Nephron (organoid): ENCODE results near the gene ZNF488.

ENCODE experiments used
- H3K27ac Mint-ChIP-seq, 3 experiments: 2 replicates each; pipeline ENCODE4 v1.8.0; 2020; ENCODE audit warnings: mixed read lengths in 3 of 3, mild to moderate bottlenecking in 2 of 3, moderate library complexity in 1 of 3
- H3K27me3 Mint-ChIP-seq: 2 replicates; pipeline ENCODE4 v1.8.0; 2021; ENCODE audit warnings: low read depth, mild to moderate bottlenecking, moderate library complexity, mixed read lengths
- H3K36me3 Mint-ChIP-seq: 2 replicates; pipeline ENCODE4 v1.8.0; 2020; ENCODE audit warnings: low read depth, mixed read lengths
- H3K4me1 Mint-ChIP-seq: 2 replicates; pipeline ENCODE4 v1.8.0; 2020; ENCODE audit warnings: mixed read lengths
- H3K4me3 Mint-ChIP-seq, 3 experiments: 2 replicates each; pipeline ENCODE4 v1.8.0; 2020; ENCODE audit warnings: mild to moderate bottlenecking in 3 of 3, mixed read lengths in 3 of 3, moderate library complexity in 2 of 3
- H3K9me3 Mint-ChIP-seq: 2 replicates; pipeline ENCODE4 v1.8.0; 2020; ENCODE audit warnings: mixed read lengths
- CTCF ChIP-seq, 3 experiments: fragments of 200-600 bp; sonication (generic); IDR thresholded peaks; one replicate each; pipeline ENCODE4 v1.5.0; 2021; ENCODE audit warnings: antibody characterized with exemption in 3 of 3; ENCODE audit not compliant: unreplicated experiment in 3 of 3

ZNF488 gene

GRCh38 chr10:47414752-47415519, 30.8 kb upstream of the ZNF488 start:
- no peaks in the 10 kb centered on the region for H3K9me3 Mint-ChIP-seq
- H3K27ac Mint-ChIP-seq, result no peak overlapping the region
- H3K36me3 Mint-ChIP-seq, result no peaks in the 10 kb centered on the region
- H3K4me1 Mint-ChIP-seq, result peaks cover 6% of the 10 kb centered on the region
- H3K27me3 Mint-ChIP-seq, result peaks cover 6% of the 10 kb centered on the region
- no peak overlapping the region for H3K4me3 Mint-ChIP-seq
- TF ChIP-seq CTCF (IDR thresholded peaks at IDR 0.05; ENCODE audit: unreplicated experiment in 3 of 3), result no peak

- no peaks in the 10 kb centered on the region for H3K36me3 Mint-ChIP-seq
- H3K4me1 Mint-ChIP-seq, result peaks cover 6% of the 10 kb centered on the region
- H3K27ac Mint-ChIP-seq, result no peak overlapping the region
- no peaks in the 10 kb centered on the region for H3K9me3 Mint-ChIP-seq
- no peak for TF ChIP-seq CTCF (IDR thresholded peaks at IDR 0.05; ENCODE audit: unreplicated experiment in 3 of 3)
- H3K4me3 Mint-ChIP-seq, result no peak overlapping the region
- H3K27me3 Mint-ChIP-seq, result peaks cover 6% of the 10 kb centered on the region
Measured at GRCh38 chr10:47414227-47414592, 30.1 kb upstream of the ZNF488 start.

GRCh38 chr10:47413531-47414226, 29.6 kb upstream of the ZNF488 start:
- no peak overlapping the region for H3K4me3 Mint-ChIP-seq
- TF ChIP-seq CTCF (IDR thresholded peaks at IDR 0.05; ENCODE audit: unreplicated experiment in 3 of 3), result no peak

GRCh38 chr10:47412869-47413268, 28.8 kb upstream of the ZNF488 start:
- no peaks in the 10 kb centered on the region for H3K36me3 Mint-ChIP-seq
- H3K4me1 Mint-ChIP-seq, result peaks cover 6% of the 10 kb centered on the region
- H3K4me3 Mint-ChIP-seq, result no peak overlapping the region
- no peaks in the 10 kb centered on the region for H3K9me3 Mint-ChIP-seq
- no peak for TF ChIP-seq CTCF (IDR thresholded peaks at IDR 0.05; ENCODE audit: unreplicated experiment in 3 of 3)
- H3K27me3 Mint-ChIP-seq, result peaks cover 6% of the 10 kb centered on the region
- no peak overlapping the region for H3K27ac Mint-ChIP-seq

More at GRCh38 chr10:47413531-47414226, 29.6 kb upstream of the ZNF488 start:
- no peaks in the 10 kb centered on the region for H3K9me3 Mint-ChIP-seq
- peaks cover 6% of the 10 kb centered on the region for H3K27me3 Mint-ChIP-seq
- peaks cover 6% of the 10 kb centered on the region for H3K4me1 Mint-ChIP-seq
- H3K36me3 Mint-ChIP-seq, result no peaks in the 10 kb centered on the region
- H3K27ac Mint-ChIP-seq, result no peak overlapping the region

GRCh38 chr10:47412177-47412730, 28.2 kb upstream of the ZNF488 start:
- no peak overlapping the region for H3K27ac Mint-ChIP-seq
- H3K36me3 Mint-ChIP-seq, result no peaks in the 10 kb centered on the region
- no peaks in the 10 kb centered on the region for H3K9me3 Mint-ChIP-seq
- no peak for TF ChIP-seq CTCF (IDR thresholded peaks at IDR 0.05; ENCODE audit: unreplicated experiment in 3 of 3)
- peaks cover 6% of the 10 kb centered on the region for H3K27me3 Mint-ChIP-seq
- H3K4me1 Mint-ChIP-seq, result peaks cover 6% of the 10 kb centered on the region
- no peak overlapping the region for H3K4me3 Mint-ChIP-seq
